Stimulated activated CD8-positive, alpha-beta memory T cell treated with anti-CD3 and anti-CD28 coated beads, Interleukin-12 subunit alpha, Interleukin-12 subunit beta, amount 100 ng/mL, for 24 hours (primary cell): ENCODE data around the gene SLAIN1.

Experiments used
- DNase-seq: peaks from one replicate; pipeline ENCODE4 v3.0.0-alpha.2; 2020; ENCODE audit errors: extremely low read depth

The SLAIN1 gene

DNA sequence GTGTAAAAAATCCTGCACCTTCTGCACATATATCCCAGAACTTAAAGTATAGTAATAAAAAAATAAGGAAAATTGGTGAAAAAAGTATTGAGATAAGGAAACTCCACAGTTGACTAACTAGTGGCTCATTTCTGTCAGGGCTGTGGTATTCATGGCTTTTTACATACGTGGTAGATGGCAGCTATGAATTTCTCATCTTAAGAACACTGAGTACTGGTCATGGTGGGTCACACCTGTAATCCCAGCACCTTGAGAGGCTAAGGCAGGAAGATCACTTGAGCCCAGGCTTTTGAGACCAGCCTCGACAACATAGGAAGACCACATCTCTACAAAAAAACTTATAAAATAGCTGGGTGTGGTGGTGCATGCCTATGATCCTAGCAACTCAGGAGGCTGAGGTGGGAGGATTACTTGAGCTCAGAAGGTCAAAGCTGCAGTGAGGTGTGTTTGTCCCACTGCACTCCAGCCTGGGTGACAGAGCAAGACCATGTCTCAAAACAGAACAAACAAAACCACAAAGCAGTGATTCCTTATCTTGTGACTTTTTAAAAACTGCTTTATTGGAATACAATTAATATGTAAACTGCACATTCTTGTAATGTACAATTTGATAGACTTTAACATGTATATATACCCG lies 16.8 kb downstream of the SLAIN1 start:
- DNase-seq, result no peak

DNA sequence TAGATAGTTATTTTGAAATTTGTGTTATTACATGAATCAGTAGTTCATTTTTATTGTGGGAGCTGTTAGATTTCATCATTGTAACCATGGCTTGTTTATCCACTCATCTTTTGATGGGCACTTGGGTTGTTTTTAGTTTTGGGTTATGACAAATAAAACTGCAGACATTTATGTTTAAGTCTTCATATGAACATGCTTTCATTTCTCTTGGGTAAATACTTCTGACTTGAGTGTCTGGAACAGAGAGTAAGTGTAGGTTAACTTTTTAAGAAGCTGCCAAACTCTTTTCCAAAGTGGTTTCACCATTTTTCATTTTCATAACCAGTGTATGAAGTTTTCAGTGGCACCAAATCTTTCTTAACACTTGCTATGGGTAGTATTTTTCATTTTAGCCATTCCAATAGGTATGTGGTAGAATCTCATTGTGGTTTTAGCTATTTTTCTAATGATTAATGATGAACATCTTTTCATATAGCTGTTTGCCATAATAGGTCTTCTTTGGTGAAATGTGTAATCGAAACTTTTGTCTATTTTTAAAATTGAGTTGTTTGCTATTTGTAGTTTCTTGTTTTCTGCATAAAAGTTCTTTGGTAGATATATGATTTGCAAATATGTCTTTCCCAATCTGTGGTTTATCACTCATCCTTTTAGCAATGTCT lies 17.9 kb downstream of the SLAIN1 start:
- no peak for DNase-seq

DNA sequence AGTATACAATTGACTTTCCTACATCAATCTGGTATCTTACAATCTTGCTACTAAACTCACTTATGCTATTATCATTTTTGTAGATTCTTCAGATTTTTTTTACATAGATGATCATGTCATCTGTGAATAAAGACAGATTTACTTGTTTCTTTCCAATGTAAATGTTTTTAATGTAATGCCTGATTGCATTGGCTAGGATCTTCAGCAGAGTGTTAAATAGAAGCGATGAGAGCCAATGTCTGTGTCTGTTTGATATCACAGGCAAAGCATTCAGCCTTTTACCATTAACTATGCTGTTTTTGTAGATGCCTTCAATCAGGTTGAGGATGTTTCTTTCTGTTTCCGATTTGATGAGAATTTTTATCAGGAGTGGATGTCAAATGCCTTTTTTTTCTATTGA lies 19.2 kb downstream of the SLAIN1 start:
- no peak for DNase-seq

- no peak for DNase-seq
Measured at GRCh38 chr13:77717508-77717907, 20.0 kb downstream of the SLAIN1 start.

GRCh38 chr13:77719128-77719527 lies 21.6 kb downstream of the SLAIN1 start:
- DNase-seq, result no peak

DNA sequence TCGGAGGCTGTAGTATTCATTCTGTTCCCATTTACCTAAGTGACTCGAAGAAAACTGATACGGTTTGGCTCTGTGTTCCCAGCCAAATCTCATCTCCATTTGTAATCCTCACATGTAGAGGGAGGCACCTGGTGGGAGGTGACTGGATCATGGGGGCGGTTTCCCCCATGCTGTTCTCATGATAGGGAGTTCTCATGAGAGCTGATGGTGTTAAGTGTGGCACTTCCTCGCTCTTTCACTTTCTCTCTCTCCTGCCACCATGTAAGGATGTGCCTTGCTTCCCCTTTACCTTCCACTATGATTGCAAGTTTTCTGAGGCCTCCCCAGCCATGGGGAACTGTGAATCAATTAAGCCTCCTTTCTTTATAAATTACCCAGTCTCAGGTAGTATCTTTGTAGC lies 23.5 kb downstream of the SLAIN1 start:
- no peak for DNase-seq

GRCh38 chr13:77724092-77724491 lies 26.6 kb downstream of the SLAIN1 start:
- no peak for DNase-seq

GRCh38 chr13:77725071-77725470 lies 27.6 kb downstream of the SLAIN1 start:
- no peak for DNase-seq

GRCh38 chr13:77728265-77729125 lies 31.0 kb downstream of the SLAIN1 start:
- DNase-seq, result no peak

DNA sequence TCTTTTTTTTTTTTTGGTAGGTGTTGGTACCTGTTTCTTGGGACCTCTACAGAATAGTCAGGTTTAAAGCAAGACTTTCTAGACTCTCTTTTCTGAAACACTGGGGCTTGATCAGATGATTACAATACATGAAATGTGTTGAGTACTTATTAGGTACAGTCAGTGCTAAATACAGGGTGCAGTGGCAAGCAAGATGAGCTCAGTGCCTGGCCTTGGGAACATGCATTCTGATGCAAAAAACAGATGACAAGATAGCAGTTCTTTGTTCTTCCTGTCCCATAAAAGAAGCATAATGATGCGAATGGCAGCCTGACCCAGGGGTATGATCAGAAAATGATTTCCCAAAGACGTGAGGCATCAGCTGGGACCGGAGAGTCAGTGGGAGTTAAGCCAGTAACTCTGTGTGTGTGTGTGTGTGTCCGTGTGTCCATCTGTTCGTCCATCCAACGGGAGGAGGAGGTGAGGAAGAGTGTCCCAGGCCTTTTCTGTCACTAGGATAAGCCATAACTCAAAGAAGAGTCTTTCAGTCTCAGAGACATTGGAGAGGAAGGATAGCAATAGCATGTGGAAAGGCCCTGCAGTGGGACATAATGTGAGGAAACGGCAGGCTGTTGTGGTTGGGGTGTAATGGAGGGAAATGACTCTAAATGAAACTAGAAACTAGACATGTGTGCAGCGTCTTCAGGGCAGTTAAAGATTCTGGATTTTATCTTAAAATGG lies 32.2 kb downstream of the SLAIN1 start:
- DNase-seq, result no peak

DNA sequence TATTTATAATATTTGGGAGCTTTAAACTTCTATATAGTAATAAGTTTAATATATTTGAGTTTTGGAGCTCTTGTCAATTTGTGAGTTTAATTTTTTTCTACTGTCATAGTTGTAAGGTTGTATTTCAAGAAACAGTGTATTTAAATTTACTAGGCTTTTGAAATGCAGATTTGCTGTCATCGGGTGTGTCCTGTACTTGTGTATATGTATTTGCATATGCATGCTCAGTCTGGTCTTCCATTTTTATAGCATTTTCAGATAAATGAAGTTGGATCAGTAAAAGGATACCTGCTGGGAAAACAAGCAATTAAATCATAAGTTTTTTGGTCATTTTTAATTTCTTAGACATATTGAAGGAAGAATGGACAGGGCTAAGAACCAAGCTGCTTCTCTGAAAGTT lies 33.1 kb downstream of the SLAIN1 start:
- no peak for DNase-seq

- DNase-seq, result no peak
Measured at GRCh38 chr13:77732287-77732686, 34.8 kb downstream of the SLAIN1 start.

- no peak for DNase-seq
Measured at GRCh38 chr13:77733674-77734073, 36.2 kb downstream of the SLAIN1 start.

DNA sequence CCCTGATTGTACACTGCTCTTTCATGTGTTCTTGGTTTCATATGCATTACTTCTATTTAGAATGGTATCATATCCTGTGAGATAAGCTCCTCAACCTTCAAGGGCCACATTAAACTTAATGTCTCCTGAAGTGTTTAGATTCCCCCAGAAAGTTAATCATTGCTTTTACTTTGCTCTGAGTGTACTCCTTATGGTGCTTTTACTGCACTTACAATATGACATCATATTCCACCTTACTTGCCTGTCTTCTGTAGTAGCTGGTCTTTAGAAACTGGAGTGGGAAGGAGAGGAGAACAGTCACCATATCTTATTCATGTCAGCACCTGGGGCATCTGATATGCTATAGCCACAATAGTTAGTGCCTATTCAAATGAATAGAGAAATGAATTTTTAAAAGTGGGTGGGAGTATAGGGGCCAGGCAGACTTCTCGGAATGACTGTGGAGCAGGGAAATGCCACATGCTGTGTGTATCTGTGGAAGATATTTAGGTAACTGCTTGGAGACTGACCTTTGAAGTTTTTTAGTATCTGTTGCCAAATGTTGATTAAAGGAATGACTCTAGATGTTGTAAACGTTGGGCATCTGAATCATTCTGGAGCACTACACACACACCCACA lies 40.2 kb downstream of the SLAIN1 start:
- no peak for DNase-seq

DNA sequence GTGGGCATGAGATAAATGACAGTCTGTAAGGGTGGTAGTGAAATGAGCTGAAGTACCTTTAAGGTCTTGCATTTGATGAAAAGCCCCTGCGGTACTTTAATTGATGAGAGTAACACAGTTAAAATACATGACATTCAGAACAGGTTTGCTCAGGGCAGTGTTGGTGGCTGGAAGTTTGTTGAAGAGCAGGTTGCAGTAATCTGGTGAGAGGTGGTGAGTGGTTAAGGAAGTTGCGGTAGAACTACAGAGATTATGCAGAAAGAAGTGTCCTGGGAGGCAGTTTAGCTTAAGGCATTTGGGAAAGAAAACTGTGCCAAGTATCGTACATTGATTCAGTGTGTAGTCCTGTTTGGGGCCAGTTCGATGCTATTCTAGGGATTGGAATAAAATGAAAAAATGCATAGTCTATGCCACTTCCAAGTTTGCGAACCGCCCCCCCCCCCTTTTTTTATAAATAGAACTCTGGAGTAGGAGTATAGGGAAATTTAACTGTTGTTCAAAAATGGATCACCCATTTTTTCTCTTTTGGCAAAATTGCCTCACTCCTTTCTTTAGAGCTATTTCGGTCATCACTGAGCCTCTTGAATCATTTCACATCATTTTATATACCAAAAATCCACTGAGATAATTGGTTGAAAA lies 42.7 kb downstream of the SLAIN1 start:
- DNase-seq, result no peak

- no peak for DNase-seq
Measured at GRCh38 chr13:77740931-77741596, 43.6 kb downstream of the SLAIN1 start.

GRCh38 chr13:77741597-77741972 lies 44.1 kb downstream of the SLAIN1 start:
- no peak for DNase-seq

DNA sequence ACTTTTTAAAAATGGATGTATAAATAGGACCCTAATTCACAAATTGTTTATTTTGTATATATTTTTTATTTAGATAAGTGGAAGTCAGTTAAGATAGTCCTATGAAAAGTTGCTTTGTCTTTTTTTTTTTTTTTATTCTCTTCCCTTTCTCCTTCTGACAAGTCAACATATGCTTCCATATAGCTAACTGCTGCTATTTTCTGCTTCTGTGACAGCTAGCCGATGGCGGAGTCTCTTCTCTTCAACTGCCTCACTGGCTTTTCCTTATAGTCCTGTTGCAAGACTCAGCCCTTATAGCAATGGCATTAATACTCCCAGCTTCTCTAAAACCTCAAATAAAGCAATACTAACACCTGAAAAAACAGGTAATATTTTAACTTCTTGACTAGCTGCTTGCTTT lies 45.3 kb downstream of the SLAIN1 start:
- no peak for DNase-seq

GRCh38 chr13:77745784-77746183 lies 48.3 kb downstream of the SLAIN1 start:
- DNase-seq, result no peak

DNA sequence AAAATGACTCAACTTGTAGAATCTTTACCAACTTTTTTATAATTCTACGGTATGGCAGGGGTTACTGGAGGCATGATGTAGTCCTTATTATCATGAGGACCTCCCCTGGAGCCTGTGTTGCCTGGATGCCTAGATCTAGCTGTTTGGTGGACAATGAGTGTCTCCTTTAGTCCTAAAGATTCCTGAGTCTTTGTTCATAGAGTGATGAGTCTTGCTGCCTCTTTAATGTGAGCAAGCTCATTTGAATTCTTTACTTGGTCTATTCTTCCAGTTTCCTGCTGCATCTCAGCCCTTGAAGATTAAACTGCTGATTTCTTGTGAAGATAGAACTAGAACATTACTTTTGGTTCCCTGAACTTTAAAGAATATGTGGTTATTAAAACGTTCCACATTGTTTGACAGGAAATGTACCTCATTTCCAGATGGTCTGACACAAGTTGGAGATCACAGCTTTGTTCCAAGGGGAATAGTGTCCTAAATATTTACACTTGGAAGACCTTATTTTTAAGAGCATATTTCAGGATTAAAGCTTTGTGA lies 51.9 kb downstream of the SLAIN1 start:
- no peak for DNase-seq
